AG04449 (cell line): ENCODE data around the gene MLIP.

Experiments used
- CTCF ChIA-PET: fragments of 350-600 bp; formaldehyde crosslinking; extraction: SDS; loops from one replicate; lab custom pipeline; 2021; ENCODE audit warnings: antibody characterized with exemption; lab: Yijun Ruan, JAX
- POLR2A ChIA-PET: fragments of 400-600, 350-600 bp; formaldehyde crosslinking; extraction: SDS; loops from one replicate; lab custom pipeline; 2020; ENCODE audit warnings: antibody characterized with exemption, inconsistent platforms; lab: Yijun Ruan, JAX
- DNase-seq: peaks from one replicate; pipeline ENCODE4 v3.0.0-alpha.2; 2010; ENCODE audit warnings: low read depth, low spot score
- H3K4me3 ChIP-seq: 2 replicates; pipeline ENCODE4 v1.5.1; 2011; ENCODE audit warnings: low read depth, mild to moderate bottlenecking, control low read depth, low read length
- TF ChIP-seq, protein P1 (sequence below): IDR thresholded peaks from one replicate; pipeline ENCODE4 v1.5.1; 2011; ENCODE audit warnings: mild to moderate bottlenecking, moderate library complexity, low read length, control low read depth, inconsistent platforms; ENCODE audit not compliant: insufficient read depth; ENCODE audit errors: missing control alignments

Gene MLIP

DNA sequence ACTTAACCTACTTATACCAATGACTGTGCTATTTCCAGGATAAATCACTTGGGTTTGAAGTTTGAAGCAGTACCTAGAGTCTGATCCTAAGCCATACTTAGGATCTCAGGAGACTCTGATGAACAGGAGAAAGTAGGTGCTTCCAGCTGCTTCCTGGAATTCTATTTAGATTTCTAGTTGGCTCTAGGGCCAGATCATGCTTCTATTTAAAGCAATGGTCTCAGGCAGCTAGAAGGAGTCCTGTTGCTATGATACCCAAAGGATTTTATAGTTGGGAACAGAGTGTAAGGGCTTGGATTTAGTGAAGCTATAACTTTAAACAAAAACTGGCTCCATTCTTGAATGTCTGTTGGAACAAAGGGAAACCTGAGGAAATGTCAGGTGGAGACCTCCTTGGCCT is 144.6 kb downstream of the MLIP start:
- ChIA-PET POLR2A (no interaction called here), CTCF (interaction anchor here (1.7 to 4.4 kb wide), 3 partner anchors 11 to 269 kb away, joined by 5 to 34 read pairs (median 14); no protein-coding TSS in a partner anchor)
- H3K4me3 ChIP-seq = no peak overlapping the region
- DNase-seq = no peak
- TF ChIP-seq, protein P1, sequence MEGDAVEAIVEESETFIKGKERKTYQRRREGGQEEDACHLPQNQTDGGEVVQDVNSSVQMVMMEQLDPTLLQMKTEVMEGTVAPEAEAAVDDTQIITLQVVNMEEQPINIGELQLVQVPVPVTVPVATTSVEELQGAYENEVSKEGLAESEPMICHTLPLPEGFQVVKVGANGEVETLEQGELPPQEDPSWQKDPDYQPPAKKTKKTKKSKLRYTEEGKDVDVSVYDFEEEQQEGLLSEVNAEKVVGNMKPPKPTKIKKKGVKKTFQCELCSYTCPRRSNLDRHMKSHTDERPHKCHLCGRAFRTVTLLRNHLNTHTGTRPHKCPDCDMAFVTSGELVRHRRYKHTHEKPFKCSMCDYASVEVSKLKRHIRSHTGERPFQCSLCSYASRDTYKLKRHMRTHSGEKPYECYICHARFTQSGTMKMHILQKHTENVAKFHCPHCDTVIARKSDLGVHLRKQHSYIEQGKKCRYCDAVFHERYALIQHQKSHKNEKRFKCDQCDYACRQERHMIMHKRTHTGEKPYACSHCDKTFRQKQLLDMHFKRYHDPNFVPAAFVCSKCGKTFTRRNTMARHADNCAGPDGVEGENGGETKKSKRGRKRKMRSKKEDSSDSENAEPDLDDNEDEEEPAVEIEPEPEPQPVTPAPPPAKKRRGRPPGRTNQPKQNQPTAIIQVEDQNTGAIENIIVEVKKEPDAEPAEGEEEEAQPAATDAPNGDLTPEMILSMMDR = no peak

GRCh38 chr6:54260025-54260424 is 148.8 kb downstream of the MLIP start:
- ChIA-PET CTCF (no interaction called here), POLR2A (no interaction called here)
- H3K4me3 ChIP-seq = no peak overlapping the region
- TF ChIP-seq, protein P1 = no peak
- DNase-seq = no peak

- TF ChIP-seq, protein P1 = no peak
- no peak overlapping the region for H3K4me3 ChIP-seq
- ChIA-PET POLR2A (no interaction called here), CTCF (interaction anchor here (1.0 kb wide), 1 partner anchor 20 kb away, joined by 3 read pairs; no protein-coding TSS in a partner anchor)
- DNase-seq = no peak
Measured at GRCh38 chr6:54262499-54262898, 151.3 kb downstream of the MLIP start.

- POLR2A ChIA-PET = no interaction called here
- H3K4me3 ChIP-seq = no peak overlapping the region
- TF ChIP-seq, protein P1 = no peak
- no peak for DNase-seq
- CTCF ChIA-PET = interaction anchor here (1.9 kb wide), 1 partner anchor 10 kb away, joined by 5 read pairs; no protein-coding TSS in a partner anchor
Measured at GRCh38 chr6:54262971-54263370, 151.7 kb downstream of the MLIP start.

DNA sequence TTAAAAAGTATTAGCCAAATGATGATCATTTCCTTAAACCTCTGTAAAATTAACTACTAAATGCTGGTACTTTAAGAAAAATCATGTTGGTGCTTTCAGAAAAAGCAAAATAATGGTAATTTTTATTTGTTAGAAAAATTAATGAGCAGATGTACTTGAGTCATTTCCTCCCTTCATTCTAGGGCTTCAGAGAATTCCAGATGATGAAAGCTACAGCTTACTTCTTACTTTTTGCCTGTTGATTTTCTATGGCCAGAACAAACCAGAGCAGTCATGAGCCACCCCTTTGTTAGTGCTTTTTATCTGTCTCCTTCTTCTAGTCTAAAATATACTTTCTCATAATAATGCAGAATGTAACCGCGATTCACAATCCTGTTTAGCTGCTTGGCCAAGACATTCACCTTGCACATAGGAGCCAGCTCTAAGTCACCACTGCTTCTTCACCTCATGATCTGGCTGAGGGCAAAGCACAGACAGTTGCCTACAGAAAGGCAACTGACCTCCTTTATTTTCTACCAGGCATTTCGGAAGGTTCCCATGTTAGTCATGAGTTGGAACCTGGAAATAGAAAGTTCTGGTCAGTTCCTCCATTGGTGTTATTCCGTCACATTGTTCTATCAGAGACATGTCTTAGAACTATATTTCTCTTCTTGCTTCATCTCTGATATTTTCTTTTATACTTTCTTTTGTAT is 153.5 kb downstream of the MLIP start:
- ChIA-PET CTCF (interaction anchor here (1.9 to 2.6 kb wide), 3 partner anchors 8 to 279 kb away, joined by 5 to 10 read pairs (median 9); no protein-coding TSS in a partner anchor), POLR2A (no interaction called here)
- TF ChIP-seq, protein P1 = no peak
- H3K4me3 ChIP-seq = no peak overlapping the region
- no peak for DNase-seq

DNA sequence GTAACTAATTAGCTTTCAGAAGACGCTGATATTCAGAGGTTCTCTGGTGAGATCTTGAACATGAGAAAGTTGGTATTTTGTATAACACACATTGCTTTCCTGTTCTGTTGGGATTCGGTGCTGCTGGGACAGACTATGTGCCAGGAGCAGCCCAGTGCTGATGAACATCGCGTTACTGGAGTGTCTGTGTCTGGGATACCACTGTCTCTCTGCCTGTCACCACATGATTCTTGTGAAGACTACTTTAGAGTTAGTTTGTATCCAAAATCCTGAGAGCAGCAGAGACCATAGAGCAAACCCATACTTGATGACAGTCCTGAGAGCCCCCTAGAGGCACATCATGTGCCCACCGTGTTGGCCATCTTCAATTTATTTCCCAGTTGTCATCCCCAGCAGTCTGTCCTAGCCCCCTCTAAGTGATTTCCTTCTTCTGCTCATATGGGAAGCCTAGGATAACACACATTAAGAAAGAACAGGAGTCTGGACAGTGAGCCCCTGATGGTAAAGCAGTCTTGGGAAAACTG is 155.2 kb downstream of the MLIP start:
- no peak overlapping the region for H3K4me3 ChIP-seq
- no peak for DNase-seq
- TF ChIP-seq, protein P1 = no peak
- POLR2A ChIA-PET = no interaction called here
- CTCF ChIA-PET = interaction anchor here (1.2 to 4.3 kb wide), 6 partner anchors 9 to 280 kb away, joined by 3 to 34 read pairs (median 6); no protein-coding TSS in a partner anchor
